ENCODE results near the gene BAX.
A peak's percentile ranks its signal among the peaks of the same experiment; 100 is the strongest.

The BAX gene

GRCh38 chr19:48955308-48955958 is 758 bp downstream of the BAX start:
- TF ChIP-seq, protein P1, sequence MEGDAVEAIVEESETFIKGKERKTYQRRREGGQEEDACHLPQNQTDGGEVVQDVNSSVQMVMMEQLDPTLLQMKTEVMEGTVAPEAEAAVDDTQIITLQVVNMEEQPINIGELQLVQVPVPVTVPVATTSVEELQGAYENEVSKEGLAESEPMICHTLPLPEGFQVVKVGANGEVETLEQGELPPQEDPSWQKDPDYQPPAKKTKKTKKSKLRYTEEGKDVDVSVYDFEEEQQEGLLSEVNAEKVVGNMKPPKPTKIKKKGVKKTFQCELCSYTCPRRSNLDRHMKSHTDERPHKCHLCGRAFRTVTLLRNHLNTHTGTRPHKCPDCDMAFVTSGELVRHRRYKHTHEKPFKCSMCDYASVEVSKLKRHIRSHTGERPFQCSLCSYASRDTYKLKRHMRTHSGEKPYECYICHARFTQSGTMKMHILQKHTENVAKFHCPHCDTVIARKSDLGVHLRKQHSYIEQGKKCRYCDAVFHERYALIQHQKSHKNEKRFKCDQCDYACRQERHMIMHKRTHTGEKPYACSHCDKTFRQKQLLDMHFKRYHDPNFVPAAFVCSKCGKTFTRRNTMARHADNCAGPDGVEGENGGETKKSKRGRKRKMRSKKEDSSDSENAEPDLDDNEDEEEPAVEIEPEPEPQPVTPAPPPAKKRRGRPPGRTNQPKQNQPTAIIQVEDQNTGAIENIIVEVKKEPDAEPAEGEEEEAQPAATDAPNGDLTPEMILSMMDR (IDR thresholded peaks at IDR 0.05; ENCODE audit: borderline replicate concordance, insufficient read depth, low read depth, low read length), result no peak
- H3K4me3 ChIP-seq (ENCODE audit: low read depth, low read length), result peak overlapping the region; percentile 93

DNA sequence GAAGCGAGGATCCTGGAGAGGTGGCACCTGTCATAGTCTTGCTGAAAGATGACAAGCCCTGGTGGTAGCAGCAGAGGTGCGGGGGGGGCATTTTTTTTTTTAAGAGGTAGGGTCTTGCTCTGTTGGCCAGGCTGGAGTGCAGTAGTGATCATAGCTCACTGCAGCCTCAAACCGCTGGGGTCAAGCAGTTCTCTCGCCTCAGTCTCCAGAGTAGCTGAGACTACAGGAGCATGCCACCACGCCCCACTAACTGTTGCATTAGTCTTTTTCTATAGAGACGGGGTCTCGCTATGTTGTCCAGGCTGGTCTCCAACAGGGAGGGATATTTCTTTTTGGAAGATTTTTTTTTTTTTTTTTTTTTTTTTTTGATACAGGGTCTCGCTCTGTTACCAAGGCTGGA is 3.3 kb downstream of the BAX start:
- TF ChIP-seq, protein P1 (IDR thresholded peaks at IDR 0.05; ENCODE audit: borderline replicate concordance, insufficient read depth, low read depth, low read length), result no peak
- no peak overlapping the region for H3K4me3 ChIP-seq (ENCODE audit: low read depth, low read length)

DNA sequence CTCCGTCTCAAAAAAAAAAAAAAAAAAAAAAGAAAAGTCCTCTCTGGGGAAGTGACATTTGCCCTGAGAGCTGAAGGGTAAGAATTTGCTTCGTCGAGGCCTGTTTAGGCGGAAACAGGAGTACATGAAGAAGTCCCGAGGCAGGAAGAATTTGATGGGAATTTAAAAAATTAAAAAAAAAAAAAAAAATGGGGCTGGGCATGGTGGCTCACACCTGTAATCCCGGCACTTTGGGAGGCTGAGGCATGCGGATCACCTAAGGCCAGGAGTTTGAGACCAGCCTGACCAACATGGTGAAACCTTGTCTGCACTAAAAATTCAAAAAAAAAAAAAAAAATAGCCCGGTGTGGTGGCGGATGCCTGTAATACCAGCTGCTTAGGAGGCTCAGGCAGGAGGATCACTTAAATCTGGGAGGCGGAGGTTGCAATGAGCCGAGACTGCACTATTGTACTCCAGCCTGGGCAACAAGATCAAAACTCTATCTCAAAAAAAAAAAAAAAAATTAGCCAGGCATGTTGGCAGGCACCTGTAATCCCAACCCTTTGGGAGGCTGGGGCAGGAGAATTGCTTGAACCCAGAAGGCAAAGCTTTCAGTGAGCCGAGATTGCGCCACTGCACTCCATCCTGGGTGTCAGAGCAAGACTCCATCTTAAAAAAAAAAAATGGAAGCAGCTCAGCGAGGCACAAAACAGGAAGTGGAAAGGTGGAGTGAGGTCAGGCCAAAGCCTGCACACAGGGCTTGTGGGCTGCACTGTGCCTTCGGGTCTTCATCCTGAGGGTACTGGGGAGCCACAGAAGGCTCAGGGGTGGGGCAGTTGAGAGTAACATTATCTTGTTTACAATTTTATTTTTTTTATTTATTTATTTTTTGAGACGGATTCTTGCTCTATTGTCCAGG is 4.9 kb downstream of the BAX start:
- TF ChIP-seq, protein P1 (IDR thresholded peaks at IDR 0.05; ENCODE audit: borderline replicate concordance, insufficient read depth, low read depth, low read length), result no peak
- H3K4me3 ChIP-seq (ENCODE audit: low read depth, low read length), result no peak overlapping the region

DNA sequence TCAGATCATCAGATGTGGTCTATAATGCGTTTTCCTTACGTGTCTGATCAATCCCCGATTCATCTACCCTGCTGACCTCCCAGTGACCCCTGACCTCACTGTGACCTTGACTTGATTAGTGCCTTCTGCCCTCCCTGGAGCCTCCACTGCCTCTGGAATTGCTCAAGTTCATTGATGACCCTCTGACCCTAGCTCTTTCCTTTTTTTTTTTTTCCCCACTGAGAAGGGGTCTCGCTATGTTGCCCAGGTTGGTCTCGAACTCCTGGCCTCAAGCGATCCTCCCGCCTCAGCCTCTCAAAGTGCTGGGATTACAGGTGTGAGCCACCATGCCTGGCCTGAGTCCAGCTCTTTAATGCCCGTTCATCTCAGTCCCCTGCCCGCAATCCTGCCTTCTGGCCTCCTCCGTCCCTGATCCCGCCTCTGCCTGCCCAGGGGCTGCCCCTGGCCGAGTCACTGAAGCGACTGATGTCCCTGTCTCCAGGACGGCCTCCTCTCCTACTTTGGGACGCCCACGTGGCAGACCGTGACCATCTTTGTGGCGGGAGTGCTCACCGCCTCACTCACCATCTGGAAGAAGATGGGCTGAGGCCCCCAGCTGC is 6.5 kb downstream of the BAX start:
- H3K4me3 ChIP-seq (ENCODE audit: low read depth, low read length), result no peak overlapping the region
- TF ChIP-seq, protein P1 (IDR thresholded peaks at IDR 0.05; ENCODE audit: borderline replicate concordance, insufficient read depth, low read depth, low read length), result no peak

DNA sequence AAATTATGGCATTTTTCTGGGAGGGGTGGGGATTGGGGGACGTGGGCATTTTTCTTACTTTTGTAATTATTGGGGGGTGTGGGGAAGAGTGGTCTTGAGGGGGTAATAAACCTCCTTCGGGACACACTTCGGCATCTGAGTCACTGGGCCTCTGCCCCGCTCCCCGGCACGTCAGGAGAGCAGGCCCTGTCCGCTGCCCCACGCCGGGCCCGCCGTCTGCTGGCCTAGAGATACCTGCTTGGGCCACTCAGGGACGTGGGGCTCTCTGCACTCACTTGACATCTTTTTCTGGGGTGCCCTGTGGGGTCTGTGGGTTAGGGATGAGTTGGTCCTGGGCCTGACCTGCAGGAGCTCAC is 7.0 kb downstream of the BAX start:
- H3K4me3 ChIP-seq (ENCODE audit: low read depth, low read length), result no peak overlapping the region
- TF ChIP-seq, protein P1 (IDR thresholded peaks at IDR 0.05; ENCODE audit: borderline replicate concordance, insufficient read depth, low read depth, low read length), result no peak

- TF ChIP-seq, protein P1 (IDR thresholded peaks at IDR 0.05; ENCODE audit: borderline replicate concordance, insufficient read depth, low read depth, low read length), result no peak
- peak overlapping the region; percentile 3 for H3K4me3 ChIP-seq (ENCODE audit: low read depth, low read length)
Measured at GRCh38 chr19:48962029-48962848, 7.6 kb downstream of the BAX start.

All from GM12875 (cell line).